Right lobe of liver (tissue), 4 donors: Measurements from ENCODE around the gene LRRC28.

Experiments
- POLR2A ChIP-seq: fragments of 450-650 bp; IDR thresholded peaks from one replicate; pipeline ENCODE4 v1.6.1; 2017; ENCODE audit warnings: antibody characterized with exemption, mild to moderate bottlenecking
- TF ChIP-seq, protein P1 (sequence below), 4 donors: fragments of 200-600 bp in 3 of 4; fragments of 450-650 bp in 1 of 4; IDR thresholded peaks; one replicate each; pipeline versions ENCODE4 v1.5.1 to v1.8.0; 2016 to 2022; ENCODE audit warnings: antibody characterized with exemption in 4 of 4, mild to moderate bottlenecking in 2 of 4
- donor health status: DM: no; HTN: no; CAD: no.
- donor health status: DM: no; HTN: no; CAD: no.
- donor health status: DM: no; HTN: yes; CAD: no.

DNA sequence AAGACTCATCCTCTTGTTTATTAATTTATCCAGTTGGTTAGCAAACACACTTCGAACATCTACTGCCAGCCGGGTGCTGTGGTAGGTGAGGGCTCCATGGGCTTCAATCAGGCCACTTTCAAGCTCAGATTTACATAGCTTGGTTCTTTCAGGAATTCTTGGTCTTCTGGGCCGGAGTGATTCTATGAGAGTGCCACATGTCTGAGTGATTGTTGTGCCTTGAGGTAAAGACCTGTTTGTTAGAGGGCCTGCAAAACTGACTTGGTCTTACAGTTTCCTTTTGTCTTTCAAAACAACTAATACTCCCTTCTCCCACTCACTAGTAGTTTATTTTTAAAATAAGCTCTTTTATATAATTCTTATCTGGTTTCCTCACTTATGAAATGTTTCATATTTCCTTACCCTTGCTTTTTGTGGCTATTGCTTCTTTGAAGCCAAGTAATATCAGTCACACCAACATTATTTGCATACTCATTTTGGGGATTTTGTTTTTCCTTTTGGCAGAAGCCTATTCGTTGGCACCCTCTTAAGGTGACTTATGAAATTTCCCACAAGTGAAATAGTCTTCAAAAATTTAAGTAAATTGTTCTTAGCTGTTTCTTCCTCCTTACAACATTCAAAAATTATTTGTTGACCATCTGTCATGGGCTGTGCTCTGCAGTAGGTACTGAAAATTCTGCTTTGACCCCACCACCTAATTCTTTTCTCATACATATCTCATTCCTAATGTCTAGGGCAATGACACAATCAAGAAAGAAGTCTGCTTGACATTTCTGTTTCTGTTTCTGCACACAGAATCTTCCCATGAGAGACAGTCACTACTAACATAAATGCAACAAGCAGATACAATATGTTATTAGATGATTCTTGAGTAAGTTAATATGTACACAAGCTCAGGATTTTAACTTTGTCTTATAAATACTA lies 120.2 kb downstream of the LRRC28 start:
- TF ChIP-seq, protein P1, sequence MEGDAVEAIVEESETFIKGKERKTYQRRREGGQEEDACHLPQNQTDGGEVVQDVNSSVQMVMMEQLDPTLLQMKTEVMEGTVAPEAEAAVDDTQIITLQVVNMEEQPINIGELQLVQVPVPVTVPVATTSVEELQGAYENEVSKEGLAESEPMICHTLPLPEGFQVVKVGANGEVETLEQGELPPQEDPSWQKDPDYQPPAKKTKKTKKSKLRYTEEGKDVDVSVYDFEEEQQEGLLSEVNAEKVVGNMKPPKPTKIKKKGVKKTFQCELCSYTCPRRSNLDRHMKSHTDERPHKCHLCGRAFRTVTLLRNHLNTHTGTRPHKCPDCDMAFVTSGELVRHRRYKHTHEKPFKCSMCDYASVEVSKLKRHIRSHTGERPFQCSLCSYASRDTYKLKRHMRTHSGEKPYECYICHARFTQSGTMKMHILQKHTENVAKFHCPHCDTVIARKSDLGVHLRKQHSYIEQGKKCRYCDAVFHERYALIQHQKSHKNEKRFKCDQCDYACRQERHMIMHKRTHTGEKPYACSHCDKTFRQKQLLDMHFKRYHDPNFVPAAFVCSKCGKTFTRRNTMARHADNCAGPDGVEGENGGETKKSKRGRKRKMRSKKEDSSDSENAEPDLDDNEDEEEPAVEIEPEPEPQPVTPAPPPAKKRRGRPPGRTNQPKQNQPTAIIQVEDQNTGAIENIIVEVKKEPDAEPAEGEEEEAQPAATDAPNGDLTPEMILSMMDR (IDR thresholded peaks at IDR 0.05) = no peak
- no peak for TF ChIP-seq POLR2A
